Large intestine (tissue), 3 donors: ENCODE measurements around the gene TMEM37. TPM values are rescaled to one million over a fixed set of nuclear protein-coding genes. Genes with fewer than 3 reads are reported as not detected.

ENCODE experiments used
- DNase-seq, 2 donors: peaks; one replicate each; pipeline versions ENCODE4 v3.0.0 to v3.0.0-alpha.2; 2013
- H3K27ac ChIP-seq: one replicate; pipeline ENCODE4 v1.5.1; 2013; ENCODE audit warnings: low read length
- H3K27me3 ChIP-seq: 2 replicates; pipeline ENCODE4 v1.6.1; 2013; ENCODE audit warnings: low read length; ENCODE audit not compliant: control insufficient read depth, insufficient read depth
- H3K36me3 ChIP-seq: 2 replicates; pipeline ENCODE4 v1.6.1; 2013; ENCODE audit warnings: low read length; ENCODE audit not compliant: control insufficient read depth, insufficient read depth
- H3K4me1 ChIP-seq: one replicate; pipeline ENCODE4 v1.6.1; 2013; ENCODE audit warnings: low read length; ENCODE audit not compliant: control insufficient read depth, insufficient read depth
- H3K4me3 ChIP-seq: one replicate; pipeline ENCODE4 v1.5.1; 2013; ENCODE audit warnings: low read length
- H3K9me3 ChIP-seq: one replicate; pipeline ENCODE4 v1.6.1; 2013; ENCODE audit warnings: mild to moderate bottlenecking, low read depth, low read length, moderate library complexity; ENCODE audit not compliant: control insufficient read depth
- WGBS: methylation state at CpG from one replicate; pipeline ENCODE4 v1.1.5; 2013; ENCODE audit warnings: low lambda C conversion rate; ENCODE audit not compliant: insufficient coverage; 5-methylcytosine and 5-hydroxymethylcytosine counted together
- polyA plus RNA-seq: library from polyadenylated mRNA; unstranded; fragments of 120-200 nt; gene quantifications from one replicate; pipeline ENCODE4 v1.2.1, GENCODE V29; 2013

The TMEM37 gene
- polyA plus RNA-seq, 1 donor, result 70.7 TPM

DNA sequence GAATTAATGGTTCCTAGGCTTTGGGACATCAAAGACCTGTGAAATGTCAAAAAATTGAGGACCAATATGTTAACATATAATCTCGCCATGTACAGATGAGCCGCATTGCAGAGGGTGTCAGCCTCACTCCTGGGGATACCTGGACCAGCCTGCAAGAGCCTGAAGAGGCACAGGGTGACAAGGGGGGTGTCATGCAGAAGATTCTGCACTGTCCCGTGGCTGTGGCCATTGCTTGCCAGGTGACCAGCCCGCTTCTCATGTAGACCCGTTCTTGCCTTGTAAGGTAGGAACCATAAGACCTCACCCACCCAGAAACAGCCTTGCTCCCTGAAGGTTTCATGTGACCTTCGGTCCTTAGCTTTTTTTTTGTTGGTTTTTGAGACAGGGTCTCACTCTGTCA is 37.5 kb downstream of the TMEM37 start:
- no peak overlapping the region for H3K4me3 ChIP-seq
- H3K27me3 ChIP-seq, result no peaks in the 10 kb centered on the region
- H3K36me3 ChIP-seq, result peaks cover 21% of the 10 kb centered on the region
- no peaks in the 10 kb centered on the region for H3K4me1 ChIP-seq
- DNase-seq, result no peak
- H3K9me3 ChIP-seq, result no peaks in the 10 kb centered on the region
- no peak overlapping the region for H3K27ac ChIP-seq
- WGBS, result no CpG with 5 or more reads among the region's 6 CpGs

DNA sequence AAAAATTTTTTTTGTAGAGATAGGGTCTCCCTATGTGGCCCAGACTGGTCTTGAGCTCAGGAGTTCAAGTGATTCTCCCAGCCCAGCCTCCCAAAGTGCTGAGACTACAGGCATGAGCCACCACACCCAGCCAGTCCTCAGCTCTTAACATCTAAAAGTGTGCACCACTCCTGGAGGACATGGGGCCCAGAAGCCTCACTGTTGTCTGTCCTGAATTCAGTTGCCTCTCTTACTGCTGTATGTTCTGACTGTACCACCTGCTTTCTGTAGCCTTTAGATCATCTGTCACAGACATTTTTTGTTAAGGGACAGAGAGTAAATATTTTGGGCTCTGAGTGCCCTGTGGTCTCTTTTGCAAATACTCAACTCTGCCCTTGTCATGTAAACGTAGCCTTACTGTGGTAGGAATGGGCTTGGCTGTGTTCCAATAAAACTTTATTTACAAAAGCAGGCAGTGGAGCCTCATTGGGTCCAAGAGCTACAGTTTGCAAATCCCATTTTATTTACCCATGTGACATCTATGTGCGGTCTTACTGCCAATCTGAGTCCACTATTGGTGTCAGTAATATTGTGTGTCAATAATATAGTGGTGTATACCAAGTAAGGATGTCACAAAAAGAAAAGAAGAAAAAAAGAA is 38.1 kb downstream of the TMEM37 start:
- Histone ChIP-seq H3K27ac (no peak overlapping the region), H3K4me3 (no peak overlapping the region), H3K4me1 (no peaks in the 10 kb centered on the region), H3K9me3 (no peaks in the 10 kb centered on the region), H3K27me3 (no peaks in the 10 kb centered on the region), H3K36me3 (peaks cover 21% of the 10 kb centered on the region)
- WGBS, result no CpG with 5 or more reads among the region's 2 CpGs
- DNase-seq, result no peak

DNA sequence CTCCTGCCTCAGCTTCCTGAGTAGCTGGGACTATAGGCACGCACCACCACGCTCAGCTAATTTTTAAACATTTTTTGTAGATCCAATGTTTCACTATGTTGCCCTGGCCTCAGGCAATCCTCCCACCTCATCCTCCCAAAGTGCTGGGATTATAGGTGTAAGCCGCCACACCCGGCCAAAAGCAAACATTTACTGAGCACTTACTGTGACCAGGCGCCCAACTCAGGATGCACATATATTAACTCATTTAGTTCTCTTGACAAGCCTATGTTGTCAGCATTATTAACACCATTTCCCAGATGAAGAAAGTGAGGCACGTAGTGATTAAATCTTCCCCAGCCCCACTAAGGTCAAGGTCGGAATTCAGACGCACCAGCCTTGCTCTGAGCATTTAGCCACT is 41.1 kb downstream of the TMEM37 start:
- H3K4me3 ChIP-seq, result no peak overlapping the region
- peaks cover 17% of the 10 kb centered on the region for H3K36me3 ChIP-seq
- H3K4me1 ChIP-seq, result peaks cover 5% of the 10 kb centered on the region
- H3K27me3 ChIP-seq, result no peaks in the 10 kb centered on the region
- WGBS, result 100% methylated on average over 2 of the region's 8 CpGs
- DNase-seq, result no peak
- H3K27ac ChIP-seq, result no peak overlapping the region
- no peaks in the 10 kb centered on the region for H3K9me3 ChIP-seq

DNA sequence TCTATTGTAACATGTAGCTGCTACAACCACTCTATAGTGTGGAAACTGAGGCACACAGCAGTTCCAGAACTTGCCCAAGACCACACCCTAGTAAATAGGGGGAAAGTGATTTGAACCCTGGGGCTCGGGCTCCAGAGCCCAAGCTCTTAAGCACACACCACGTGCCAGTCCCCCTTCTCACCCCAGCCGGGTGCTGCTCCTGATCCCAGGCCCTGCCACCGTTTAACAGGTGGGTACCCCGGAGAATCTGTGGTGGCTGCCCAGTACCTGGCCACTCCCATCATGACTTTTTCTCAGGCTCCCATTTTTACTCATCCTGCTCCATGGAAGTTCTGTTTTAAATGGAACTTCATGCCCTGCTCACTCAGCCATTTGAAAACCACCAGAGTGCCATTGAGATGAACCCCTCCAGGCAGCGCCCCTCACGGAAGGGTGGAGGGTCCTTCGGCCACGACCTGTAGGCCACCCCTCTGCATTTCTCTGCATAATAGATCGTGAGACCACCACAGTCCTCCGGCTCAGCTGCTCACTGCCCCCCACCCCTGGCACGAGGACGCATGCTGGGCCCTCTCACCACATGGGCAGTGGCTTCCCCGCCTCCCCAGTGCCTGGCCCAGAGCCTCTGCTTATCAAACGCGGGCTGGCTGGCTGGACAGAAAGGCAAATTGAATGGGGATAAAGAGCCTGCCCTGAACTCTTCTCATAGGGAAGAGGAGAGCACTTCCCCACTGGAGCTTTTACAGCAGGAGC is 42.1 kb downstream of the TMEM37 start:
- no peaks in the 10 kb centered on the region for H3K9me3 ChIP-seq
- whole genome bisulfite sequencing, result no CpG with 5 or more reads among the region's 16 CpGs
- no peak for DNase-seq
- no peaks in the 10 kb centered on the region for H3K27me3 ChIP-seq
- no peak overlapping the region for H3K4me3 ChIP-seq
- H3K4me1 ChIP-seq, result peaks cover 12% of the 10 kb centered on the region
- no peak overlapping the region for H3K27ac ChIP-seq
- peaks cover 14% of the 10 kb centered on the region for H3K36me3 ChIP-seq

DNA sequence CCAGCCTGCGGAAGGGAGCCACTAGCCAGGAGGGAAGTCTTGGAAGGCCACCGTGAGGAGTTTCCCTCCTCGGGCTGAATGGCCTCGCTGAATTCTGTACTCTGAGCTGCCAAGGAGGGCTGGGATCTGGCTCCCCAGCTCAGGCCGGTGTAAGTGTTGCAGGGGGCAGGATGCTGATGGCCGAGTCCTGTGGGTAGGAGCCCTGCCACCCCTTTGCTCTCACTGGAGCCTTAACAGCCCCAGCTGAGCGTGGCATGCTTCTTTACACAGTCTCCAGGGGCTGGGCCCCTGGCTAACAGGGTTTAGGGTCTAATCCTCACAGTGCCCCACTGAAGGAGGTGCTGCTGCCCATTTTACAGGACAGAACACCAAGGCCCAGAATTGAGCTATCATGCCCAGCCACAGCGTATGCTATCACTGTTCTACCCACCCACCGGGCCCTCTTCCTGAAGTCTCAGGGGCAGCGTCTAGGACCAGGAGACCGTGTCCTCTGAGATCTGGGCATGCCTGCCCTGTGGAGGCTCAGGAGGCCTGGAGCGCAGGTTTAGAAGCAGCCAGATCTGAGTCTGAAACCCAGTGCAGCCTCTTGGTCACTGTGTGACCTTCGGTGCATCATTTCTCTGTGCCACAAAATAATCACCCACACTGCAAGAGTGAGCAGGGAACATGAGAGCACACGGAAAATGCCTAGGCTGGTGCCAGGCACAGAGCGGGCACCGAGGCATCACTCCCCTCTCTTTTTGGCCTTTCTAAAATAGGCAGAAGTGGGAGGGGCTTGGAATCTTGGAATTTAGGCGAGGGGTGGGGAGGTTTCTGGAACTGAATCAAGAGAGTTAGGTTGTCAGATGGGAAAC is 42.9 kb downstream of the TMEM37 start:
- DNase-seq, result no peak
- Histone ChIP-seq H3K27me3 (no peaks in the 10 kb centered on the region), H3K36me3 (peaks cover 12% of the 10 kb centered on the region), H3K27ac (no peak overlapping the region), H3K4me1 (peaks cover 19% of the 10 kb centered on the region), H3K9me3 (no peaks in the 10 kb centered on the region), H3K4me3 (no peak overlapping the region)
- 88% methylated on average over 1 of the region's 17 CpGs for WGBS

DNA sequence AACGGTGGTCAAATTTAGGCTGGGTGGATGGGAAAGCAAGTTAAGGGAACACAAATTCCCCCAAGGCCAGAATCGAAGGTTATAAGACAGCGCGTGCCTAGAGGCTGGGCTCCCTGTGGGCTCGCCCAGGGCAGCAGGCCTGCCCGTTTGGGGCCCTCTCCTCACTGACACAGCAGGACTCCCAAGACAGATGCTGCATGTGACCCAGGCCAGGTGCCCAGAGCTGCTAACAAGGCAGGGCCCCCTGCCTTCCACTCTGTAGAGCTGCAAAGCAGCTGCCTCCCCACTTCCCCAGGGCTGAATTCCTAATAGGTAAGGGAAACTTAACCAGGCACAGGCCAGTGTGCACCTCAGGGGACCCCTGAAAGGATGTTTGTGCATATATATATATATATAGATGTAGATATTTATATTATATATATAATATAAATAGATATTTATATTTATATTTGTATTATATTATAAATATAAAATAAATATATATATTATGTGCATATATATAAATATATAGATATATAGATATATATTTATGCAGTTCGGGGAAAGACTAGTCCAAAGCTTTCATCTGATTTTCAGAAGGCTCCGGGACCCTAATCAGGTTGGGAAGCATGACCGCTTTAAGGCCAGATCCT is 43.7 kb downstream of the TMEM37 start:
- WGBS, result 100% methylated on average over 1 of the region's 9 CpGs
- Histone ChIP-seq H3K36me3 (peaks cover 12% of the 10 kb centered on the region), H3K4me1 (peaks cover 19% of the 10 kb centered on the region), H3K4me3 (no peak overlapping the region), H3K9me3 (no peaks in the 10 kb centered on the region), H3K27ac (no peak overlapping the region), H3K27me3 (no peaks in the 10 kb centered on the region)
- DNase-seq, result no peak

DNA sequence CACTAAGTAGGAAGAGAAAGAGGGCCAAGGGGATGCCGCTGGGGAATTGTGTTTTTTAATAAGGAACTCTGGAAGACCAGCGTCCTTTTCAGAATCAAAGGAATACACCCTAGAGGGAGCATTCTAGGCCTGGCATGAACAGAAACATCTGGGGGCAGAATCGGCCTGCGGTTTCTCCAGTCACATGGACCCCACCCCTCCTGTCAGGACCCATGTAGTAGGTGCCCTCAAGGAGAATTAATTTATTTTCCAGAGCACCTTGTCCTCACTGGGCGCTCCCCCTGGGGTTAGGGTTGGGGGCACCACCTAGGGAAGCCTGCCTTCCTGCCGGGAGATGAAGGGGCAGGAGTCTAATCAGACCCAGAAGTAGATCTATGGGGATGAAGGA is 44.2 kb downstream of the TMEM37 start:
- no CpG with 5 or more reads among the region's 6 CpGs for WGBS
- Histone ChIP-seq H3K36me3 (peaks cover 12% of the 10 kb centered on the region), H3K27ac (no peak overlapping the region), H3K9me3 (no peaks in the 10 kb centered on the region), H3K4me3 (no peak overlapping the region), H3K4me1 (peaks cover 24% of the 10 kb centered on the region), H3K27me3 (no peaks in the 10 kb centered on the region)
- DNase-seq, result no peak

DNA sequence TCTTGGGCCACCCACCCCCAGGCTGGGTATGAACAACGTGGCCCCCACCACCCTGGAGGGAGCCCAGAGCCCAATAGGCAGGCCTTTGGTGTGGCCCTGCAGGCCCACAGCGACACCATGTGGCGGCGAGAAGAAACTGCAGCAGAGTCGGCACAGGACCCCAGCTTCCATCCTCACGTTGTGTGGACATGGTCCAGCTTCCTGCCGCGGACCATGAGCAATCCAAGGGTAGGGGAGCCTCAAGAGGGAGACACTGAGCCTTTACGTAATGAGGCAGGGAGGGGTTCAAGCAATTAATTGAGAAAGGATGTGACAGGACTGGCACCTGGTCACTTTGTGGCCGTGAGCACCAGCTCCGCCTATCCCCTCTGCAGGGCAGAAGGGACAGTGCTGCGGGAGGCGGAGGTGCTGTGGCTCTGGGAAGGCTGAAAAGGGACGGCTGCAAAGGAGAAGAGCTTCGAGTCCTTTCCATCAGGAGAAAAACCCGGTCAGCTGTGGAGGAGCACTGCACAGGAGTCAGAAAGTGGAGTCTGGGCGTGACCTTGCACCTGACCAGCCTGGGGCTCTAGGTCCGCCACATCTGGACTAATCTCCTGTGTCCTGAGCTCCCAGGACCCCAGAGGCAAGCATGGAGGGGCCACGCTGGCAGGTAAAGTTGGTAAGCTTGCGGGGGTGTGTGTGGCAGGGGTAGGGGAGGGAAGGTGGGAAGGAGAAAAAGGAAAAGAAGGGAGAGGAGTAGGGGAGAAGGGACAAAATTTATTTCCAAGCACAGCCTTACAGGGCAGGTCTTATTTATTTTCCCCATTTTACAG is 44.9 kb downstream of the TMEM37 start:
- peak; percentile 52 to 55 for DNase-seq
- Histone ChIP-seq H3K36me3 (peaks cover 10% of the 10 kb centered on the region), H3K27me3 (no peaks in the 10 kb centered on the region), H3K4me3 (no peak overlapping the region), H3K27ac (no peak overlapping the region), H3K4me1 (peaks cover 30% of the 10 kb centered on the region), H3K9me3 (no peaks in the 10 kb centered on the region)
- 100% methylated on average over 1 of the region's 20 CpGs for WGBS

DNA sequence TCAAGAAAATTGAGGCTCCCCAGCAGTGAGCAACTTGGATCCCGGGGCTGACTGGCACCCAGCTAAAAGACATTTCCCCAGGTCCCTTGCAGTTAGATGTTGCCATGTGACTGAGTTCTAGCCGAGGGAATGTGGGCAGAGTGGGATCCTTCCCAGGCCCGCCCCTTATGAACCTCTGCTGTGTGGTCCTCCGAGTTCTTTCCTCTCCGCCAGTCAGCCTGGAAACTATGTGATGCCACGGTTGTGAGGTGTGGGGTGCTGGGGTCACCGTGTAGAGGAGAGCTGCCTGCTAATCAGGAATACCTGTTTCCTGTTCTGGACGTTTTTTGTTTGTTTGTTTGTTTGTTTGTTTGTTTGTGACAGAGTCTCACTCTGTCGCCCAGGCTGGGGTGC is 45.5 kb downstream of the TMEM37 start:
- no peak for DNase-seq
- Histone ChIP-seq H3K36me3 (peaks cover 10% of the 10 kb centered on the region), H3K9me3 (no peaks in the 10 kb centered on the region), H3K4me1 (peaks cover 35% of the 10 kb centered on the region), H3K4me3 (no peak overlapping the region), H3K27ac (no peak overlapping the region), H3K27me3 (no peaks in the 10 kb centered on the region)
- WGBS, result no CpG with 5 or more reads among the region's 9 CpGs
